Endothelial cell of hepatic sinusoid (primary cell): Measurements from ENCODE around the gene CALR3.
"Not testable (repeated sequence)": the region's sequence is repeated elsewhere in the genome, so short reads cannot be mapped to it uniquely, and the experiment has no call there.

ENCODE experiments used
- in situ Hi-C: cut with HindIII; loops from 2 replicates; pipeline ENCODE4 v1.10.0; 2017; ENCODE audit warnings: low sequenced_read_pairs

CALR3 gene, protein sequence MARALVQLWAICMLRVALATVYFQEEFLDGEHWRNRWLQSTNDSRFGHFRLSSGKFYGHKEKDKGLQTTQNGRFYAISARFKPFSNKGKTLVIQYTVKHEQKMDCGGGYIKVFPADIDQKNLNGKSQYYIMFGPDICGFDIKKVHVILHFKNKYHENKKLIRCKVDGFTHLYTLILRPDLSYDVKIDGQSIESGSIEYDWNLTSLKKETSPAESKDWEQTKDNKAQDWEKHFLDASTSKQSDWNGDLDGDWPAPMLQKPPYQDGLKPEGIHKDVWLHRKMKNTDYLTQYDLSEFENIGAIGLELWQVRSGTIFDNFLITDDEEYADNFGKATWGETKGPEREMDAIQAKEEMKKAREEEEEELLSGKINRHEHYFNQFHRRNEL

DNA sequence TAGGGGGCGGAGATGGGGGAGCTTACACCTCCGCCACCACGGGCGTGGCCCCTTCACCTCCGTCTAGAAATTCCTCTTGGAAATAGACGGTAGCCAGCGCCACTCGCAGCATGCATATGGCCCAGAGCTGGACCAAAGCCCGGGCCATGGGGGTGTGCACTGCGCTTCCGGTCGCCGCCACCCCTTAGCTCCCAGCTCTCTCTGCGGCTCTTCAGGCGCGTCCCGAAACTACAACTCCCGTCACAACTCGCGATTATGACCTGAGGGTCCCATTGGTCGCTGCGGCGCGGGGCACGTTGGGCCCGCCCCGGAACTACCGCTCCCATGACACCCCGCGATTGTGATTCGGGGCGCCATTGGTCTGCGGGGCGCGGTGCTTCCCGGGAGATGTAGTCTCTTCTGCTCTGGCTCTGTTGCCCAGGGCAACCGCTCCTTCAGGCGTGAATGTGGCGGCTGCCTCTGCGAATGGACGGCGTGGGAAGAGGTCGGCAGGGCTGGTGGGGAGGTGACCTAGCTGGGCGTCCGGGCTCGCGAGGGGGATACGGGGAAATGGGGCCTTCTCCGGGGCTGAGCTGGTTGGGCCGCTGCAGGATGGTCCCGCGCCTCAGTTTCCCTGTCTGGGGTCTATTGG, at the start of gene CALR3, which contains the start of gene C19orf44:
Gene CALR3, minus strand, starts transcription at position 186 of the 631 bp plus-strand sequence. Its CDS starts 38 bp downstream, at position 148.
Gene C19orf44, plus strand, starts transcription at position 413 of the 631 bp plus-strand sequence. CDS start 4,399 bp downstream, outside the sequence.
- in situ Hi-C loops, result no loop called here

DNA sequence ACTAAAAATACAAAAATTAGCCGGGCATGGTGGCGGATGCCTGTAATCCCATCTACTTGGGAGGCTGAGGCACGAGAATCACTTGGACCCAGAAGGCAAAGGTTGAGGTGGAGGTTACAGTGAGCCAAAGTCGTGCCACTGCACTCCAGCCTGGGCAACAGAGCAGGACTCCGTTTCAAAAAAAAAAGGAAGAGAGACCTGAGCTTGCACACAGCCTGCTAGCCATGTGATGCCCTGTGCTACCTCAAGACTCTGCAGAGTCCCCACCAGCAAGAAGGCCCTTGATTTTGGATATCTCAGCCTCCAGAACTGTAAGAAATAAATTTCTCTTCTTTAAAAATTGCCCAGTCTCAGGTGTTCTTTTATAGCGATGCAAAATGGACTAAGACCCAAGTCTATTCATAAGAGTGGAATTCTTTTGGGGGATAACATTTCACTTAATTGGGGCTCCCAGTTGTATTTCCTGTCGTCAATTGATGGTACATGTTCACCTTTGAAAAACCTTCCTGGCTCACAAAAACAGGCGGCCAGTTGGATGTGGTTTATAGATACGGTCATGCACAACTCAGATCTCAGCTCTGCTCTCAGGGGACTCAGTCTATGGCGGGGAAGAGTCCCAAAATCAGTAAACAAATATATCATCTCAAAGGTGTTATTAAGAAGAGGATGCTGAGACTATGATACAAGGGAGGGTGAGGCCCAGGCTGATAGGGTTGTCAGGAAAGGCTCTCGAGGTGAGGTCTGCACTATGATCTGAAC, 48.7 kb upstream of the CALR3 start:
- in situ Hi-C loops, result no loop called here

DNA sequence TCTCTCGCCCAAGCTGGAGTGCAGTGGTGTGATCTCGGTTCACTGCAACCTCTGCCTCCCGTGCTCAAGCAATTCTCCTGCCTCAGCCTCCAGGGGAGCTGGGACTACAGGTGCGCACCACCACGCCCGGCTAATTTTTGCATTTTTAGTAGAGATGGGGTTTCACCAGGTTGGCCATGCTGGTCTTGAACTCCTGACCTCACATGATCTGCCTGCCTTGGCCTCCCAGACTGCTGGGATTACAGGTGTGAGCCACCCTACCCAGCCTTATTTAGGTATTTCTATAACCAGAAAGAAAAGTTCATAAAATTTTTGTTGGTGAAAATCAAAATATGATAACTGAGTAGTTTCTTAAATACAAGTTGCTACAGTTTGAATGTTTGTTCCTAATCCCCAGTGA, 47.8 kb upstream of the CALR3 start:
- in situ Hi-C loops, result not testable (repeated sequence)

DNA sequence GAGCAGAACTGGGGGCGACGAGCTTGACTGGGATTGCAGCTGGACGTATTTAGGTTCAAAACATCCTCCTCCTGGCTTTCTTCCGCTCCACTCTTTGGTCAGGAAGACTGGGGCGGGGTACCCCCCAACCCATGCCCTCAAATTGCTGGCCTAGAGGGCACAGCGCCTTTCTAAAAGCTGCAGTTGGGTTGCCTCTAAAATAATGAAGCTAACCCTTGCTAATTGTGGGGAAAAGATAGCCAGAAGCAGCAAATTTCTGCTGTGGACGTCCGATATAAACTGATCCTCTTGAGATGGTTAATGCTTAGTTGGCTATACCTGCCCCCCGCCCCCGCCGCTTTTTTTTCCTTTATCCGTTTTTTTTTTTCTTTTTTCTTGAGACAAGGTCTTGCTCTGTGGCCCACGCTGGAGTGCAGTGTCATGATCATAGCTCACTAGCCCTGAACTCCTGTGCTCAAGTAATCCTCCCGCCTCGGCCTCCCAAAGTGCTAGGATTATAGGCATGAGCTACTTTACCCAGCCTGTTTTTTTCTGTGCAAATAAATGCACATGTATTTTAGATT, 47.0 kb upstream of the CALR3 start:
- in situ Hi-C loops, result no loop called here

DNA sequence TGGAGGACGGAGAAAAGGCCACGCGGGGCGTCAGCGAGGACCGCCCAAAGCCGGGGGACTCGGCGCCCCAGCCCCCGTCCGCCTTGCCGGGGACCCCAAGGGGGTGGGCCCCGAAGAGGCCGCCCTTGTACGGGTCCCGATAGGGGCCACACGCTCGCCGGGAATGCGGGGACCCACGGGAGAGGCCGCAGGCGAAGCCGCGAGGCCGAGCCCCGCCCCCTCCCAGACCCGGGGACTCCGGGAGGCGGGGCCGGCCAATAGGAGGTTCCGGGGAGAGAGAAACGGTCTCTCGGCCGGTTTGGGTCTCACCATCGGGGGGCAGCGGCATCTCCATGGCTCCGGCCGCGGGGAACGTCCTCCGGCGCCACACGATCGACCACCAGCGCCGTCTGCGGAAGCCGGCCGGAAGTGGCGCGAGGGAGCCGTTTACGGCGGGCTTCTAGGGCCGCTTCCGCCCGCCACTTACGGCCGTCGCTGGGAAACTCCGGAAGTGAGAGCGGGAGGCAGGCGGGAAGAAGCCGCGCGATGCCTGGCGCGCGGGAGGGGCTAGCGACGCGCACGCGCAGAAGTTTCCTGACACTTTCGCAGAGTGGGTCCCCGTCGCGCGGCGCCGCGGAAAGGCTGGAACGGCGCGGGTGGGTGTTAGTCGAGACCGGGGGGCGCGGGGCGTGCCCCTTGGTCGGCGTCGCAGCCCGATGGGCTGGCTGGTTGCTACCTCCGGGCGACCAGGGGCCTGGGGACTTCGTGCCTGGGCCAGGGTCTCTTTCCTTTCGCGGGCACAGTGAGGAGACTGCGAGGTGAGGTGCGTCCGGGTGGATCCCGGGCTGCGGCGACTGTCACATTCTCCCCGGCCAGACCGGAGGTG, 46.3 kb upstream of the CALR3 start, which contains the start of gene CHERP:
Gene CHERP, minus strand, starts transcription at position 393 of the 865 bp plus-strand sequence. Its CDS starts 59 bp downstream, at position 334.
- in situ Hi-C loops, result no loop called here

DNA sequence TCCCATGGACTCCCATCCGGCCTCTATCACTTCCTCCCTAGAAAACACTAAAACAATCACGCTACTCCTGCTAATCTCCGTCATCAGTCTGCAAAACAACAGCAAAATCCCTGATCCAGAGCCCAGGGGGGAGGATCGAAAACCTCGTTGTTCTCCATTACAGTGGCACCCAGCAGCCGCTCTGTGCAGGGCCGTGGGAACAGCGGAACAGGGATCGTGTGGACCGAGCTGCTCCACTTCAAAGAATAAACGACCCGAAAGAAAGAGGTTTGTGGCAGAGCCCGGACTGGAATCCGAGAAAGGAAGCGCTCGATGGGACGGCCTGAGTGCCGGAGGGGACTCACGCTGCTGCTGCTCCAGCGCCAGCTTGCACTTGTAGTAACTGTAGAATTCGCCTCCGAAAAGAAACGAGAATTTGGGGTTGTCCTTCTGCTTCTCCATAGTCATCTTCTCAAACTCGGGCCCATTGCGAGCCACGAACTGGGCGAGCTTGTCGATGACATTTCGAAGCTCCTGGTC, 45.6 kb upstream of the CALR3 start:
- in situ Hi-C loops, result no loop called here

DNA sequence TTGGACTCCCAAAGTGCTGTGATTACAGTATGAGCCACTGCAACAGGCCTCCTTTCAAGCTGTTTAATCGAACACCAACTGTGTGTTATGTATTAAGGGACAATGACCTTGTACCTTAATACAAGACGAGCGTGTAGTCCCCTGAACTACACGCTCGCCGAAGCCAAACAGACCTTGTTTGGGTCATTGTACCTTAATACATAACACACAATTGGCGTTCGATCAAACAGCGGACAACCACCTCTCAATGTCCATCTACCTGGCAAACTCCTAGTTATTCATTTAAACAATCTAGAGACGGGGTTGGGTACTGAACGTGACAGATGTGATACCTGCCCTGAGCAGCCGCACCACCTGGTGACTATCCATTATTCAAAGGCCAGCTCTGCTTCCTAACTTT, 45.0 kb upstream of the CALR3 start:
- in situ Hi-C loops, result no loop called here

DNA sequence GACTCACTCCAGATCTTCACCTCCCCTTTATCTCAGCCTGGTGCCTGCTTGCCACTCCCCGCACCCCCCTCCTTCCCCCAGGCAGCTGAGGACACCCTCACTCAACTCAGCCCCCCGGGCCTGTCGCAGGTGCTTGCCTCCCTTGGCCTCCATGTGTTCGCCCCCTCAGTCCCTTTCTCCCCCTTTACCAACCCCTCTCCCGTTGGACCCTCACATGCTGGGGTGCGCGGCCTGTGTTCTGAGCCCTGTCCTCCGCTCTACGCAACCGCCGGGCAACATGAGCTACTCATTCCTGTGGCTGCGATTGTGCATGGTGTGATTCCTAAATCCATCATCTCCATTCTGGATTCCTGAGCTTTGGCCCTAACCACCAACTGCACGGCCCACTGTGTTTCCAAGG, 41.1 kb upstream of the CALR3 start:
- in situ Hi-C loops, result no loop called here

DNA sequence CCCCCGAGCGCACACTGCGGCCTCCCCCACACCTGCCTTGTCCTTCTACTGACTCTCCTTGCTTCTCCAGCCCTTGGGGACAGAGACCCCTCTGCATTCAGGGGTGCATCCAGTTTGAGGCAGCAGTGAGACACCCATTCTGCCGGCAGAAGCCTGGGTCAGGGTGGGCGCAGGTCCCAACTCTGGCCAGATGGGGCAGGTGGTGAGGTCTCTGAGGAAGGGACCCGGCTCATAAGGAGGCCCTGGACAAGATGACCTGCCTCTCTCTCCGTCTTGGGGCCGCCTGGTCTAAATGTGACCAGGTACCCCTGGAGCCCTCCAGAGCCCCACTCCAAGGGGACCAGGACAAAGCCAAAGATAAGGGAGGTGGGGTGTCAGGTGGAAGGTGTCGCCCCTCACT, 40.2 kb upstream of the CALR3 start:
- in situ Hi-C loops, result no loop called here

DNA sequence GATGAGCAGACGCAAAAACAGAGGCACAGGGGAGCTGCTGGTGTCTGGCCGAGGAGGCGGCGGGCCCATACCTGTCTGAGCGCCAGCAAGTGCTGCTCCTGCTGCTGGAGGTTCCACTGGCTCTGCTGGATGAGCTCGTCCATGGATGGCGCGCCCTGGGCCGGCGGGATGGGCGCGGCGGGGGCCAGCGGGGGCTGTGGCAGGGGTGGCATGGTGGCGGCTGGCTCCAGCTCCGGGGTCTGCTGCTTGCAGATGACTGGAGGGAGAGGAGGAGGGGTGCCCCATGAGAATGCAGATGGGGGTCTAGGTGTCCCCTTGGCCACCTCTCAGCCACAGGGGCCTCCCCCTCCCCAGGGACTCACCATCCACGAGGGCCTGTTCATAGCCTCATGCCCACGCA, 39.4 kb upstream of the CALR3 start:
- in situ Hi-C loops, result no loop called here

DNA sequence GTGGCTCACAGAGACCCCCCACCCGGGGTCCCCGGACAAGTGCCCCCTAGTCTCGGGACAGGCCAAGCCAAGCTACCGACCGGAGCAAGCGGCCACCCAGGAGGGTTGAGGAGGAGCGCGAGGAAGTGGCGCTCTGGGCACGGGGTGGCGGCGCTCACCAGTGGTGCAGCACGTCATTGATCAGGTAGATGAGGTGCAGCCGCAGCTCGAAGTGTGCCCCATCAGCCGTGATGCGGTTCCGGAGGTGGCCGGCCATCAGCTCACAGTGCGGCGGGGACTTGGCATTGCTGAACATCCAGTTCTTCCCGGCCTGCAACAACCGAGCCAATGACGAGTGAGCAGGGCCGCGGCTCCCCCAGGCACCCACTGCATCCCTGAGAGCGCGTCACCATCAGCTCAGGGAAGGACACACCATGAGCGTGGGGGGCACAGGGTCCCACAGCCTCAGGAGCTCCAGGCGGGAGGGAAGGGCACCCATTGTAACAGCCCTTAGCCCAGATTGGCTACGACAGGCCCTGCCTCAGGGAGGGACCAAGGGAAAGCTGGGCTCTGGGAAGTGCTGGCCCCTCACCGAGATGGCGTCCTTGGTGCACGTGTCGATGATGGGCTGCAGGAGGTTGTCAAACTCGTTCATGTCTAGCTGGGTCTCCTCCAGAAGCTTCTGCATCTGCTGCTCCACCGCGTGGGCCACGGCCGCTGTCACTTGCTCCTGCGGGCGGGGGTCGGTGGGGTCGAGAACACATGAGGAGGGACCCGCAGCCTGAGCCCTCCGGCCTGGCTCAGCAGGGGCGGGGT, 36.7 kb upstream of the CALR3 start:
- in situ Hi-C loops, result no loop called here

DNA sequence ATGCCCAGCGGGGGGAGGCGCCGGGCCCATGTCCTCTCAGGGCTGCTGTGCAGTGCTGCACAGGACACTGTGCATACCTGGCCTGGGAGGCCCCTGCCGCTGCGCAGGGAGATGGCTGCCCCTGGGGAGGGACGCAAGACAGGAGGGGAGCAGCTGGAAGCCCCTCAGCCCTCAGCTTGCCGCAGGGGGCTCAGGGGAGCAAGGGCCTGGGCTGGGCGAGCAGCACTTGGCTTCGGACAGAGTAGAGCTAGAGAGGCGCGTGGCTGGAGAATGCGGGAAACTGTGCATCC, 35.4 kb upstream of the CALR3 start:
- in situ Hi-C loops, result no loop called here

DNA sequence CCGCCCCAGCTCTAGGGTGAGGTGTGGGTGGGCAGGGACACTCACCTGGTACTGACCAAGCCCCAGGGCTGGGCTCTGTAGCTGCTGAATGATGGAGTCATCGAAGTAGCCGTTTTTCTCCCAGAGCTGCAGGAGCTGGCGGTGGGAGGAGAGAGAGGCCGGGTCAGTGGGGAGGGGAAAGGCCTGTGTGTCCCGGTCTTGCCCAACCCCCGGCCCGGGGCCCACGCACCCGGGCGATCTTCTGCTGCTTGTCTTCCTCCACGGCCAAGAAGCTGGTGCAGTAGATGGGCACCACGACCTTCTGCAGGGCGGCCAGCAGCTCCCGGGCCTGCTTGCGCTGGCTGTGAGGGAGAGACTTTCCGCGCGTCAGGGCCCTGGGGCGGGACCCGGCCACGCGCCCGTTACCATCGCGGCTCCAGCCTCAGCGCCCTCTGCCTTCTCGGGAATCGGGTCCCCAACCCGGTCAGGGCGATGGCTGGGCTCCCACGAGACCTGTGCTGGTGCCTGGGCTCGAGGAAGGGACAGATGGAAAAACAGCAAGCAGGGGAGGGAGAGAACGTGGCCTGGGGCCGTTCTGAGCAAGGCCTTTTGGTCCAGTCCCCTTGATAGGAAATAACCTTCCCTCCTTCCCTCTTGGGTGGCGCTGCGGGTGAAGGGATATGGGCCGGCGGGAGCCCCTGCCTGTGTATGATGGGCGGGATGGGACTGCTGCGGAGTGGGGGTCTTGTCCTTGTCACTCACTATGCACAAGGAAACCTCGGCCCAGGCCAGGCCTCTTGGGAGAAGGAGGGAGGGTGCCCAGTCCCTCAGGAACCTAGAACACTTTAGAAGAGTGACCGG, 34.8 kb upstream of the CALR3 start:
- in situ Hi-C loops, result no loop called here

DNA sequence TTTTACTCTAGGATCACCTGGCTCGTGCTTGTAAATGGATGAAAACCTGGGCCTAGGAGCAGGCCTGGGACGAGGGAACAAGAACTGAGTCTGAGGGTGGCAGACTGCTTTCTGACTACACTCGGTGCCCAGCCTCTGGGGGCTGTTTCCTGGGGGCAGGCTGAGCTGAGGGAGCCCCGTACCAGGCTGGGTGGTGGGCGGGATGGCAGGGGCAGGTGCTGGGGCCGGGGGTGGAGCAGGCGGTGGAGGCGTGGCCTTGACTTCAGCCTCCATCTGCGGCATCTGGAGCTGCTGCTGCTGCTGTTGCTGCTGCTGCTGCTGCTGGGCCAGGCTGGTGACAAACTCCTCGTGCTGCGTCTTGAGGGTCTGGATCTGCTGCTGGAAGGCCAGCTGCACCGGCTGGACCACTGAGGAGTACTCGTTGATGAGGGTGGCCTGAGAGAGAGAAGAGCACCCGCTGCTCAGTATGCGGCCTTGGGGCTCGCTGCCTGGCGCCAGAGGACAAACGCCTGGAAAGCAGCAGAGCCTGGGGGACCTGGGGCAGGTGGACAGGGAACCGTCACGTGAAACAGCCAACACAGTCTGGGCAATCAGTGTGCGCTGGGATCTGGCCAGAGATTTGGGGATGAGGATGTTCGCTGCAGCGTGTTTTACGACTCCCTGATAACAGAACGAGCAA, 33.6 kb upstream of the CALR3 start:
- in situ Hi-C loops, result no loop called here

DNA sequence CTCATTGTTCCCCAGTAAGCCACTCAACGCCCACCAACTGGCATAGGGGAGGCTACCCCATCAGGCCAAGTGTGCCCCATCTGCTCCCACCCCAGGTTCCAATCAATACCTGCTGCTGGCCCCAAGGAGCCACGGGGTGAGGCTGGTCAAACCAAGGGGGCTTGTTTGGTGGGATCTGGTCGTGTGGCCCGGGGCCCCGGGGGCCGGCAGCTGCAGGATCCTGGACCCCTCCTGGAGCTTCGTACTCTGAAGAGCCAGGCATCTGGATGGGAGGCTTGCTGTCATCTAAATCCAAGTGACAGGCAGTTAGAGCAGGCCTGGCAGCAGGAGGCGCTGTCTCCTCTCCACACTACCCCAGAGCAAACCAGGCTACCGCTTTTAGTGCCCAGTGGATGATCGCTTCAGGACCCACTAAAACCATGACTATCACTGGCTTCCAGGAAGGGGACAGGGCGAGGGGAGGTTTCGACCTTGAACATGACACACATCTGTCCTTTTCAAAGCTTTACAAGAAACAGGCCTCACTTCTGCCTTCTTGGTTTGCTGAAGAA, 32.1 kb upstream of the CALR3 start:
- in situ Hi-C loops, result no loop called here

DNA sequence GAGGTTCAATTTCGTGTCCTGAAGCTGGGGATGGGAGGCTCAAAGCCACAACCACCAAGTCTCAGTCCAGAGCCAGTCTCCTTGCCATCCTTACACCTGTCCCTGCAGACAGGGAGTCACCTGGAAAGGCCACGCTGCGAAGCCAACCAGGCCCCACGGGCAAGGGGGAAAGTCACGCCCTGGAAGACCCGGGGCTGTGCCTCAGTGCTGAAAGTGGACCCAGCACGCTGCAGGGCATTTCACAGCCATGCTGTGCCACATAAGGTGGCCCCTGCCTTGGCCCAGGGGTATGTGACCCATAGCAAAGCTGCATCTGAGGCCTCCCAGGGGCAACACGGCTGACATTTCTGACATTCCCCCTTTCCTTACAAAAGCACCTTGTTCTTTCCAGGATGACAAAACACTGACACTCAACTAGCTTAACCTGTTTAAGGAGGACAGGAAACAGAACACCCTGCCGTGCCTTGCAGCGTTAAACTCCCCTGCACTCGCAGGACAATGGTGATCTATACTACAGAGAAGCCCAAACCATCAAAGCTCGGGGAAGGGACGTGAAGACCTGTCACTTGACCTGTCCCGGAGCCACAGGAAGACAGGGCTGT, 31.5 kb upstream of the CALR3 start:
- in situ Hi-C loops, result no loop called here

DNA sequence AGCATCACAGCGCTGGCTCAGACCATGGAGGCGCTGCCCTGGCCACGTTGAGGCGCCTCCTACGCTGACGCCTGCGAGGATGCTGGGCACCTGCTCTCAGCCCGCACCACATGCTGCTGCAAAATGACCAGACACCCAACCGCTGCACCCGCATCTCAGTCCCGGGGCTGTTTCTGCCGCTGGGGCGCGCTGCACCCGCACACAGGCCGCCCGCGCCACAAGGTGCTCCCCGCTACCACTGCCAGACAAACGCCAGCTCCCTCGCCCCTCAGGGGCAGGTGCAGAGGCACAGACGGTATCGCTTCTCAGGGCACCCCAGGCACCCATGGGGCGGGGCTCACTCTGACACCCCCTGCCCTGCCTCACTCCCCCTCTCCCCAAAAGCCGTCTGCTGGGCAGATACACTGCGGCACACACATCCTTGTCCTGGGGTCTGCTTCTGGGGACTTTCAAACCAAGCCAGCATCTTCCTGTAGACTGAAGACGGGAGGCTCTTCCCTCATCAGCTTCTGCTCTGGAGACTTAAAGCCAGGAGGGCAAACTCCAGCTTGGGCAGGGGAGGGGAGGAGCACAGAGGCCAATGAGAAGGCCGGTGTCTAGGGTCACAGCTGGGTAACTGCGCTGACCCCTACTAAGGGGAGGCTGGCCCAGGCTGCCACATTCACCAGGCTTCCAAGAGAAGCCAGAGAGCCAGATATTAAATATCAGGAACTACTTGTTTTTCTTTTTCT, 29.9 kb upstream of the CALR3 start:
- in situ Hi-C loops, result no loop called here
